ENCODE measurements around the gene RBAK. TPM values are rescaled to one million over a fixed set of nuclear protein-coding genes. Genes with fewer than 3 reads are reported as not detected.

Gene RBAK
- 18.2 and 20.3 TPM in 2 replicates for total RNA-seq
- 12.7 TPM for total RNA-seq (2013)
- polyA plus RNA-seq, result 3.7 and 4.8 TPM in 2 replicates
- polyA minus RNA-seq, result 4.2 and 4.8 TPM in 2 replicates

DNA sequence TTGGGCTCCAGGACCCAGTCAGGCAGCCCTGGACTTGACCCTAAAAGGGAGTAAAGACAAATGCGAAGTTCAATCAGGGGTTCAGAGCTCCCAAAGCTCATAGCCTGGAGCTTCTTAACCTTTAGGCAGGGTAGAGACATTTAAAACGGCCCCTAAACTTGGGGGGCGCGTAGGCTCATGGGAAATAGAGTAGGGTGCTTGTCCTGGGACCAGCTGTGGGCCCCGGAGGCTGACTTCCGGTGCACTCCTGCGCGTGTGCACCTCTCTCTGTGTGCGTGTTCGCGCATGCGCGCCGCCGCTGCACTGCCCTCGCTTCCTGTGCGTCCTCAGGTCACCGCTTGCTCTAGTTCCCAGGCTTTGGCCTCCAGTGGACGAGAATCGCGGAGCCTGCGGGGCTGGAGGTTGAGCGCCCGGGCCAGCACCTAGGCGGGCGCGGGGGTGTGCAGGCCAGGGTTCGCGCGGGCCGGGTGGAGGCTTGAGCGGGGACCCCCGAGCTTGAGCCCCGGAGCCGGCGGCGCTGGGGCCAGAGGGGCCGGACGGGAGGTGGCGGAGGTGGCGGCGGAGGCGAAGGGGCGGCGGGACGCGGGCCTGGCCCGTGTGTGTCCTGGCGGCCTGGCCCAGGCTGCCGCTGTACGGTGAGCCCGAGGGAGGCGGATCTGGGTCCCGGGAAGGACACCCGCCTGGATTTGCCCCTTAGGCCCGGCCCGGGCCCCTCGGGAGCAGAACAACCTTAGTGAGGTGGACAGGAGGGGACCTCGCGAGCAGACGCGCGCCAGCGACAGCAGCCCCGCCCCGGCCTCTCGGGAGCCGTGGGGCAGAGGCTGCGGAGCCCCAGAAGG, at the start of gene RBAK:
RBAK (plus strand) TSS at position 303 of the 839 bp plus-strand sequence. CDS start 2,217 bp downstream, outside the sequence.
- peak; percentile 94 for DNase-seq
- Histone ChIP-seq H3K9me3 (ENCODE audit: control extremely low read depth in 1 of 3, control insufficient read depth in 2 of 3, insufficient read depth in 1 of 3, low read length in 2 of 3) (peaks cover 0 to 14% (median 3%) of the 10 kb centered on the region in 3 donors), H3K4me1 (ENCODE audit: control insufficient read depth in 2 of 2, insufficient read depth in 2 of 2, low read length in 2 of 2) (peaks cover 0 to 16% of the 10 kb centered on the region in 2 donors), H2AFZ (ENCODE audit: insufficient read depth, low read depth, low read length, poor library complexity, severe bottlenecking) (peak within 1 kb of the TSS; percentile 95), H3K4me2 (replicated peaks; ENCODE audit: low read depth, low read length, poor library complexity, severe bottlenecking) (peak within 1 kb of the TSS; percentile 83), H3K36me3 (replicated peaks in 1 of 2; ENCODE audit: control extremely low read depth in 1 of 2, control insufficient read depth in 1 of 2, extremely low read depth in 1 of 2, insufficient read depth in 2 of 2, low read length in 1 of 2) (peaks cover 0 to 11% of the 10 kb centered on the region in 2 experiments), H3K79me2 (ENCODE audit: control insufficient read depth, insufficient read depth, low read length) (peaks cover 19% of the 10 kb centered on the region), H3K27me3 (replicated peaks in 1 of 4; ENCODE audit: control extremely low read depth in 1 of 4, control insufficient read depth in 3 of 4, insufficient read depth in 4 of 4, low read length in 3 of 4) (no peaks in the 10 kb centered on the region), H3K27ac (ENCODE audit: low read length in 2 of 2) (peak within 1 kb of the TSS; percentile 53 to 85), H4K20me1 (ENCODE audit: control insufficient read depth, insufficient read depth, low read length, poor library complexity, severe bottlenecking) (no peaks in the 10 kb centered on the region), H3K4me3 (ENCODE audit: control extremely low read depth in 1 of 5, extremely low read depth in 1 of 5, insufficient read depth in 1 of 5, low read depth in 2 of 5, low read length in 4 of 5) (peak within 1 kb of the TSS in 4 of 5 experiments; percentile 61 to 87 (median 81)), H3K9ac (ENCODE audit: low read length) (peak within 1 kb of the TSS; percentile 90)
- 1% methylated on average over 69 of the region's 69 CpGs for WGBS (ENCODE audit: insufficient coverage)
- peak; percentile 99 for ATAC-seq (ENCODE audit: low read depth)
- Mint-ChIP-seq H3K27me3 (no peaks in the 10 kb centered on the region), H3K4me1 (peaks cover 27% of the 10 kb centered on the region), H3K4me3 (peak within 1 kb of the TSS; percentile 95), H3K9me3 (ENCODE audit: insufficient read depth) (no peaks in the 10 kb centered on the region), H3K27ac (peak within 1 kb of the TSS; percentile 94)
- intact Hi-C loops (cut with micrococcal nuclease), result loop anchor here (2.0 to 5.0 kb wide), 2 partner anchors 71 to 147 kb away; partner anchors contain the start of gene WIPI2
- TF ChIP-seq EZH2 (IDR thresholded peaks at IDR 0.05; ENCODE audit: borderline replicate concordance, insufficient read depth, low read depth, low read length, poor library complexity, severe bottlenecking), result no peak
- TF ChIP-seq, protein P1, sequence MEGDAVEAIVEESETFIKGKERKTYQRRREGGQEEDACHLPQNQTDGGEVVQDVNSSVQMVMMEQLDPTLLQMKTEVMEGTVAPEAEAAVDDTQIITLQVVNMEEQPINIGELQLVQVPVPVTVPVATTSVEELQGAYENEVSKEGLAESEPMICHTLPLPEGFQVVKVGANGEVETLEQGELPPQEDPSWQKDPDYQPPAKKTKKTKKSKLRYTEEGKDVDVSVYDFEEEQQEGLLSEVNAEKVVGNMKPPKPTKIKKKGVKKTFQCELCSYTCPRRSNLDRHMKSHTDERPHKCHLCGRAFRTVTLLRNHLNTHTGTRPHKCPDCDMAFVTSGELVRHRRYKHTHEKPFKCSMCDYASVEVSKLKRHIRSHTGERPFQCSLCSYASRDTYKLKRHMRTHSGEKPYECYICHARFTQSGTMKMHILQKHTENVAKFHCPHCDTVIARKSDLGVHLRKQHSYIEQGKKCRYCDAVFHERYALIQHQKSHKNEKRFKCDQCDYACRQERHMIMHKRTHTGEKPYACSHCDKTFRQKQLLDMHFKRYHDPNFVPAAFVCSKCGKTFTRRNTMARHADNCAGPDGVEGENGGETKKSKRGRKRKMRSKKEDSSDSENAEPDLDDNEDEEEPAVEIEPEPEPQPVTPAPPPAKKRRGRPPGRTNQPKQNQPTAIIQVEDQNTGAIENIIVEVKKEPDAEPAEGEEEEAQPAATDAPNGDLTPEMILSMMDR (IDR thresholded peaks at IDR 0.05), result no peak
- POLR2A ChIA-PET, result interaction anchor here (1.0 to 1.1 kb wide), 2 partner anchors 72 to 270 kb away, joined by 3 to 5 read pairs; partner anchors contain the start of gene AP5Z1
- CTCF ChIA-PET, result interaction anchor here (1.0 to 2.4 kb wide), 2 partner anchors 39 to 72 kb away, joined by 4 to 10 read pairs; no protein-coding TSS in a partner anchor
